IPS-15b (cell line): ENCODE data around the gene LONP2.
"Not testable (repeated sequence)": the region's sequence is repeated elsewhere in the genome, so short reads cannot be mapped to it uniquely, and the experiment has no call there.

Source experiments
- H3K27me3 ChIP-seq: one replicate; pipeline ENCODE4 v1.6.1; 2013; ENCODE audit warnings: low read length; ENCODE audit not compliant: control insufficient read depth, insufficient read depth
- H3K36me3 ChIP-seq: one replicate; pipeline ENCODE4 v1.6.1; 2013; ENCODE audit warnings: low read length; ENCODE audit not compliant: control insufficient read depth, insufficient read depth
- H3K4me1 ChIP-seq: one replicate; pipeline ENCODE4 v1.6.1; 2013; ENCODE audit warnings: mild to moderate bottlenecking, low read length; ENCODE audit not compliant: control insufficient read depth, insufficient read depth
- H3K4me3 ChIP-seq: one replicate; pipeline ENCODE4 v1.5.1; 2013; ENCODE audit warnings: low read depth, low read length
- H3K9ac ChIP-seq: one replicate; pipeline ENCODE4 v1.6.1; 2013; ENCODE audit warnings: low read depth, mild to moderate bottlenecking, low read length
- H3K9me3 ChIP-seq: one replicate; pipeline ENCODE4 v1.6.1; 2013; ENCODE audit warnings: mild to moderate bottlenecking, low read length; ENCODE audit not compliant: control insufficient read depth, insufficient read depth

LONP2 gene

GRCh38 chr16:48394355-48394703 lies 150.2 kb downstream of the LONP2 start:
- Histone ChIP-seq H3K4me1 (no peaks in the 10 kb centered on the region), H3K36me3 (no peaks in the 10 kb centered on the region)

GRCh38 chr16:48395375-48395774 lies 151.3 kb downstream of the LONP2 start:
- no peak overlapping the region for H3K4me3 ChIP-seq
- H3K9ac ChIP-seq, result no peak overlapping the region
- H3K36me3 ChIP-seq, result no peaks in the 10 kb centered on the region
- no peaks in the 10 kb centered on the region for H3K27me3 ChIP-seq
- H3K9me3 ChIP-seq, result no peaks in the 10 kb centered on the region
- no peaks in the 10 kb centered on the region for H3K4me1 ChIP-seq

More at GRCh38 chr16:48394355-48394703, 150.2 kb downstream of the LONP2 start:
- Histone ChIP-seq H3K9me3 (no peaks in the 10 kb centered on the region), H3K9ac (no peak overlapping the region), H3K4me3 (no peak overlapping the region), H3K27me3 (no peaks in the 10 kb centered on the region)

GRCh38 chr16:48402547-48402946 lies 158.4 kb downstream of the LONP2 start:
- not testable (repeated sequence) for H3K4me1 ChIP-seq, H3K36me3 ChIP-seq, H3K9ac ChIP-seq, H3K27me3 ChIP-seq, H3K4me3 ChIP-seq, H3K9me3 ChIP-seq

- no peaks in the 10 kb centered on the region for H3K4me1 ChIP-seq
- no peaks in the 10 kb centered on the region for H3K36me3 ChIP-seq
- no peak overlapping the region for H3K9ac ChIP-seq
- no peaks in the 10 kb centered on the region for H3K27me3 ChIP-seq
- H3K9me3 ChIP-seq, result no peaks in the 10 kb centered on the region
- no peak overlapping the region for H3K4me3 ChIP-seq
Measured at GRCh38 chr16:48405153-48405552, 161.1 kb downstream of the LONP2 start.

DNA sequence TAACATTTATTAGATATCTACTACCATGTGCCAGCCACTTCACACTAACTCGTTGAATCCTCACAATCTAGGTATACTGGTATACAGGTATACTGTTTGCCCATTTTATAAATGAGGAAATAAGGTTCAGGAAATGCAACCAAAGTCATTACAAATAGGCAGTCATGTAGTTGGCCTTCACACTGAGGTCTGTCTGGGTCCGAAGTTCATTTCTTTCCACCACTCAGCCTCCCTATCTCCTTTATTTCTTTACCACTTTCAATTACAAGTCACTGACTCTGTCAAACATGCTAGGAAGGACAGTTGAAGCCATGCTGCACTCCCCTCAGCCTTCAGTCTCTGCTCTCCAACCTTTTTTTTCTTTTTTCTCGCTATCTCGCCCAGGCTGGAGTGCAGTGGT lies 161.8 kb downstream of the LONP2 start:
- no peak overlapping the region for H3K4me3 ChIP-seq
- no peaks in the 10 kb centered on the region for H3K27me3 ChIP-seq
- H3K4me1 ChIP-seq, result no peaks in the 10 kb centered on the region
- no peaks in the 10 kb centered on the region for H3K9me3 ChIP-seq
- no peaks in the 10 kb centered on the region for H3K36me3 ChIP-seq
- H3K9ac ChIP-seq, result no peak overlapping the region
